ENCODE measurements around the gene PARVA.

- TF ChIP-seq POLR2A (IDR thresholded peaks at IDR 0.05), result no peak
- TF ChIP-seq, protein P1, sequence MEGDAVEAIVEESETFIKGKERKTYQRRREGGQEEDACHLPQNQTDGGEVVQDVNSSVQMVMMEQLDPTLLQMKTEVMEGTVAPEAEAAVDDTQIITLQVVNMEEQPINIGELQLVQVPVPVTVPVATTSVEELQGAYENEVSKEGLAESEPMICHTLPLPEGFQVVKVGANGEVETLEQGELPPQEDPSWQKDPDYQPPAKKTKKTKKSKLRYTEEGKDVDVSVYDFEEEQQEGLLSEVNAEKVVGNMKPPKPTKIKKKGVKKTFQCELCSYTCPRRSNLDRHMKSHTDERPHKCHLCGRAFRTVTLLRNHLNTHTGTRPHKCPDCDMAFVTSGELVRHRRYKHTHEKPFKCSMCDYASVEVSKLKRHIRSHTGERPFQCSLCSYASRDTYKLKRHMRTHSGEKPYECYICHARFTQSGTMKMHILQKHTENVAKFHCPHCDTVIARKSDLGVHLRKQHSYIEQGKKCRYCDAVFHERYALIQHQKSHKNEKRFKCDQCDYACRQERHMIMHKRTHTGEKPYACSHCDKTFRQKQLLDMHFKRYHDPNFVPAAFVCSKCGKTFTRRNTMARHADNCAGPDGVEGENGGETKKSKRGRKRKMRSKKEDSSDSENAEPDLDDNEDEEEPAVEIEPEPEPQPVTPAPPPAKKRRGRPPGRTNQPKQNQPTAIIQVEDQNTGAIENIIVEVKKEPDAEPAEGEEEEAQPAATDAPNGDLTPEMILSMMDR (IDR thresholded peaks at IDR 0.05), result no peak
Measured at GRCh38 chr11:12507391-12507790, 130.0 kb downstream of the PARVA start.
